Adipose tissue (tissue), 3 donors: ENCODE measurements around the gene DGAT2L6. TPM values are rescaled to one million over a fixed set of nuclear protein-coding genes. Genes with fewer than 3 reads are reported as not detected.

Experiments
- H3K27ac ChIP-seq: one replicate; pipeline ENCODE4 v1.5.1; 2013; ENCODE audit warnings: low read depth, low read length
- WGBS, 3 donors: extraction: QIAGEN DNeasy Blood & Tissue Kit; methylation state at CpG; one replicate each; pipeline ENCODE4 v1.1.7; 2013; 5-methylcytosine and 5-hydroxymethylcytosine counted together
- polyA plus RNA-seq, 3 donors: library from polyadenylated mRNA; stranded (reverse); fragments of 200-250 nt; gene quantifications; one replicate each; pipeline ENCODE4 v1.2.3, GENCODE V29; 2013
- donor health status: healthy with polysubstance abuse.
- donor health status: Bipolar disorder and iron deficiency.
- donor health status: healthy.

Gene DGAT2L6, protein sequence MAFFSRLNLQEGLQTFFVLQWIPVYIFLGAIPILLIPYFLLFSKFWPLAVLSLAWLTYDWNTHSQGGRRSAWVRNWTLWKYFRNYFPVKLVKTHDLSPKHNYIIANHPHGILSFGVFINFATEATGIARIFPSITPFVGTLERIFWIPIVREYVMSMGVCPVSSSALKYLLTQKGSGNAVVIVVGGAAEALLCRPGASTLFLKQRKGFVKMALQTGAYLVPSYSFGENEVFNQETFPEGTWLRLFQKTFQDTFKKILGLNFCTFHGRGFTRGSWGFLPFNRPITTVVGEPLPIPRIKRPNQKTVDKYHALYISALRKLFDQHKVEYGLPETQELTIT
- not detected for polyA plus RNA-seq

DNA sequence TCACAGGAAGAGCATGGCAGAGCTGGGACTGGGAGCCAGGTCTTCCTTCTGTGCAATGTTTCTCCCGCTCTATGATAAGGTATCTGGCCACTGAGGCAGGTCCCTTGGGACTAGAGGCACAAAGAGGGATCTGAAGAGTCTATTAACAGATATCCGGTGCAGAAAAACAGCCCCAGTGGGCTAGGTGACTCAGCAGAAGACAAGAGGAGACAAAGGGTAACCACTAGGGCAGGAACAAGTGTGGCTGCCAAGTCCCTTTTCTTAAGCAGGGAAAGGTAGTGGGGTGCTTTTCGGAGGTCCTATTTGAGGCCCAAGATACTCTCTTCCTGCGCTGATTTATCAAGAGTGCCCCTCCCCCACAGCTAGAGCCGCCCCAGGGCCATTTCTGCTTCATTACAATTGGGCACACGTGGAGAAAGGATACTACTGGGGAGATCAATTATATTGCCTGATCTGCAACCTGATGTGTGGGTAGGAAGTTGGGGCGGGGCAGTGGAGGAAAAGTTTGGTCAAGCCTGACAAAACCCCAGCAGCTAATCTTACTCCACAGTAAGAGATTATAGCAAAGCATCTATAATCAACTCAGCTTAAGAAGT lies at the start of gene DGAT2L6:
DGAT2L6 (plus strand) TSS at position 546 of the 596 bp plus-strand sequence. CDS start 100 bp downstream, outside the sequence.
- WGBS, 3 donors: 54 to 70% (median 57%) methylated on average over 7 of the region's 7 CpGs
- H3K27ac ChIP-seq: no peak within 1 kb of the TSS

DNA sequence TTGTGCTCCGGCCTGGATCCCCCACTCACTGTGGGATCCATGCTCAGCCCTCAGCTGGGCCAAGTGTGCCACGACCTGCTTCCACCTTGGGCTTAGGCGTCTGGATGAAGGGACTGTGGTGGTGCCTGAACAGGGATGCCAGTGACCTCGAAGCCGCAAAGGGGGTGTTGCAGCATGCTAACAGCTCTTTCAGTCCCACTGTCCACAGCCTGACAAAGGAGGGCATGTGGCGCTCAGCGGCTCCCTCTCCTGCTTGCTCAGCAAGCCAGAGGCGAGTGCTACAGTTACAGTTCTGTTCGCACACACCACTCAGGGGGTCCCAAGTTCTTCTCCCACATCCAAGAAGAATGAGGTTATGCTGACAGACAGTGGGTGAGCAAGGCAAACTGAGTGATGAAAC lies 49.2 kb upstream of the DGAT2L6 start:
- H3K27ac ChIP-seq: no peak overlapping the region
- 70 to 81% (median 70%) methylated on average over 8 to 9 of the region's 9 CpGs for WGBS, 3 donors

DNA sequence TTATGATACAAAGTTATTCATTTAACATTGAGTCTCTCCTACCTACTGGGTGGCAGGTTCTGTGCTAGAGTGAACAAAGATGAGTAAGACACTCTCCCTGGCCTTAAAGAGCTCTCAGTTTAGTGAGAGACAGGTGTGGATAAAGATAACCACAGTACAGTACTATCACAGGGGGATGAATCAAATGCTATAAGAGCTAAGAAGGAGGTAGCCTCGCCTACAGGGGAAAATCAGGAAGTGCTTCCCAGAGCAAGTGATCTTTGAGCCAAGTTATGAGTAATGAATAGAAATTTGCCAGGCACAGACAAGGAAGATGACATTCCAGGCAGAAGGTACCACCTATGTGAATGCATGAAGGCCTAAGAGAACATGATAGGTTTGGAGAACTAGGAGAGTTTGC lies 47.5 kb upstream of the DGAT2L6 start:
- WGBS, 3 donors: 35 to 45% (median 39%) methylated on average over 1 of the region's 1 CpG

DNA sequence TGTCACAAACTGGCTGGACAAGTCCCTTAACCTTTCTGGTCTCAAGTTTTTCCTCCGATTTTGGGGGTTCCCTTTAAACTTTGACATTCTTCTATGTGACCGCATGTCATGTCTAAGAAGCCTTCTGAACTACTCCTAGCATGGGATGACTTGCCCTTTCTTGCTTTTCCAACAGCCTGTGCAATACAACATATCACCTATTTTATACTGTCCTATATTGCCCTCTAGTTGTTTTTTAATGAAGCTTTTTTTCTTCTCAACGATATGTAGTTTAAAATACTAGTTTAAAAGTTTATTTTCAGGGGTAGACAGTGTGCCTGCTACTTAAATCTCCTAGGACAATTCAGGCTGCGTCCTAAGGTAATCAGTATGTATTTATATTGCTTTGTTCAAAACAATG lies 45.1 kb upstream of the DGAT2L6 start:
- whole genome bisulfite sequencing, 3 donors: 29 to 55% (median 49%) methylated on average over 4 of the region's 4 CpGs
- H3K27ac ChIP-seq: no peak overlapping the region

More for the DNA sequence above, 47.5 kb upstream of the DGAT2L6 start:
- H3K27ac ChIP-seq: no peak overlapping the region

DNA sequence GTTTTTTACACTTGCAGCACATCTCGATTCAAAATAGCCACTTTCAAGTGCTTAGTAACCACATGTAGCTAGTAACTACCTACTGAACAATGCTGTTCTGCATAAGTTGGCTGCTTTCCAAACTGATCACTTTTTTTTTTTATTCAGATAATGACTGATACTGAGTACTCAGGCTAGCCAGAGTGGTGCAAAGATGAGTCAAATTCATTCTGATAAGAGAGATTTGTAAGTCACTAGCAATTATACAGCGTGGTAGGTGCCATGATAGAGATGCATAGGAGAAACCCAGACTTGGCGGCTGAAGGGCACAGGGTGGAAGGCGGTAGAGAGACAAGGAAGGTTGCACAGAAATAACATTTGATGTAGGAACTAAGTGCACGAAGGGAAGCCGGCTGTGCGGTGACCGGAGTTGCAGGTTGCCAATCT lies 44.4 kb upstream of the DGAT2L6 start:
- H3K27ac ChIP-seq: no peak overlapping the region
- WGBS, 3 donors: 0 to 35% (median 0%) methylated on average over 8 of the region's 8 CpGs

DNA sequence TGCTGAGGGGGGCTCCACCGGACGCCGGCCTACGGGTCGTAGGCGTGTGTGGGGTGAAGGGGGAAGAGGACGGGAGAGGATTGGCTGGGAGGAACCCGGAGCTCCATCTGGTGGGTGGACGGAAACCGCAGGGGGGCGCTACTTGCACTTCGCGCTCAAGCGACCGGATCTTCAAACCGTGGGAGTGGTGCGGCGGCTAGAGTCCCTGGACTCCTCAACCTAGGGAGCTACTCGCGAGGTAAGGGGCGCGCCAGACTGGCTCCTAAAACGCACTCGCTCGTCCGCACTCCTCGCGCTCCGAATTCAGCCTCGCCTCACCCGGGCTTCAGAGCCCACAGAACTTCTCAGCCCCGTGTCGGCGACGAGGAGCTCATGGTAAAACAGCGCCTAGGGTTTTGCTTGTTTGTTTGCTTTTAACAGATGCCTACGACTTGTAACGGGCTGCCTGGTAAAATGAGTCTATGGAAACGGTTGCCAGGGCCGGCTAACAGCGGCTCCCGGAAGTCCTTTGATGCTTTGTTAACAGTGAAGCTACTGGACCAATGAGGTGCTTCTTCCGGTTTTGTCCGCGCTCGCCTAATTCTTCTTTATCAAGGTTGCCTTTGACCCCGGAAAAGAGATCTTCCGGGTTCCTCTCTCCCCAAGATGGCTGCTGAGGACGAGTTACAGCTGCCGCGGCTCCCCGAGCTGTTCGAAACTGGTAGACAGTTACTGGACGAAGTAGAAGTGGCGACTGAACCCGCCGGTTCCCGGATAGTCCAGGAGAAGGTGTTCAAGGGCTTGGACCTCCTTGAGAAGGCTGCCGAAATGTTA lies 43.8 kb upstream of the DGAT2L6 start, which contains the start of gene IGBP1:
IGBP1 (plus strand) TSS at position 145 of the 813 bp plus-strand sequence; CDS start at position 646, 501 bp downstream.
- no peak within 1 kb of the TSS for H3K27ac ChIP-seq
- WGBS, 3 donors: 0 to 29% (median 1%) methylated on average over 57 to 59 of the region's 59 CpGs

DNA sequence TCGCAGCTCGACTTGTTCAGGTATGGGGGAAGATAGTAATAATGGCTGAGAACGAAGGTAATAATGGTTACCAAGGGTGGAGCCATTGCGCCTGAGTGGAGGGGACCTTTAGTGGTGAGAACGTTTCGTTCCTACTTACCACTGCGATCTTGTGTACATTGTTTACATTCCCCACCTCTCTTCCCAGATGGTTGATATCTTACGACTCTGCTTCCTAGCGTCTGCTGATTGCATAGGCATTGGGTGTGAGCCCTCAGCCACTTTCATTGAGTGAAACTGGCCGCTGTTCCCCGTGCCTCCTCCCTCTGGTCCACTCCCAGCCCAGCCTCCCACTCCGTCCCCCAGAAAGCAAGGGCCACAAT lies 43.2 kb upstream of the DGAT2L6 start:
- 3 to 32% (median 8%) methylated on average over 6 to 12 of the region's 12 CpGs for WGBS, 3 donors
- no peak overlapping the region for H3K27ac ChIP-seq

DNA sequence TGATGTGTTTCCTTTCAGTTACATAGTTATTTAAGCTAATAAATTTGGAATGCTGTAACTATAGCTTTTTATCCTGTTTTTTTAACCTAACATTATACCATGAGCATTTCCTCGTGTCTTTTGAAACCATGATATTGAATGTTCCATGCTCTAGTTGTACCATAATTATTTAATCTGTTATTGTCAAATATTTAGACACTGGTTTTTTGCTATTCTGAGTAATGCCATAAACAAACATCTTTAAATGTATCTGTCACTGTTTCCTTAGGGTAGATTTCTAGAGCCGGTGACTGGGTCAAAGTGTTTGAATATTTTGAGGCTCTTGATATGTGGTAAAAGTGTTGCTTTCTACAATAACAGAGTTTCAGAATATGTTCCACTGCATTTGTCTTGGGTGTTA lies 38.7 kb upstream of the DGAT2L6 start:
- no peak overlapping the region for H3K27ac ChIP-seq
- WGBS, 3 donors: 85 to 94% (median 89%) methylated on average over 2 of the region's 2 CpGs

DNA sequence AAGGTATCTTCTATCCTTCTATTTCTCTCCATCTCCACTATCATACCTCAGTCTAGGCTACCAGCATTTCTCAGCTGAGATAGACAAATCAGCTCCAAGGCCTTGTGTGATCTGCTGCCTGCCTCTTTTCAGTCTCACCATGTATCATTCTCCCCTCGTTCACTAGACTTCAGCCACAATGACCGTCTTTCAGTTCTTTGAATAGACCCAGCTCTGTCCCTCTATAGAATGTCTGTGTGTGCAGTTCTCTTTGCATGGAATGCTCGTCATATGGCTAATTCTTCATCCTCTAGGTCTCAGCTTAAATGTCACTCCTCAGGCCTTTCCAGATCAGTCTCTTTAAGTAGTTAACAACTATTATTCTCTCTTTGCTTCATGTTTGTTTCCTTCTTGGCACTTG lies 37.5 kb upstream of the DGAT2L6 start:
- no peak overlapping the region for H3K27ac ChIP-seq
- WGBS, 3 donors: 72 to 92% (median 87%) methylated on average over 3 of the region's 3 CpGs

DNA sequence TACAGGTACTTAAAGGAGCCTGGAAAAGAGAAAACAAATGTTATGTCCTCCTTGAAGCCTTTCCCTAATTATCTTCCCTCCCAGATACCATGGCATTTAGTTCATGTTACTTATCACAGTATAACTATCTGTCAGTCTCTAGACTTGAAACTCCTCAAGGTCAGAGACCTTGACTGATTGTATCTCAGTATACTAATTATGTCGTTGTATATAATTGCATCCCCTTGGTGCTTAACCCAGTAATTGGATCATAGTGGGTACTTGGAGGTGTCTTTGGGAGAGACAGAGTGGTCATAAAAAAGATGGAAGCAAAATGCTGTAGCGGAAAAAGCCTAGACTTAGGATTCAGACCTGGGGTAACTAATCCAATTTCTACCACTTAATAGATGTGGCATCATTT lies 35.9 kb upstream of the DGAT2L6 start:
- 75 to 93% (median 79%) methylated on average over 2 of the region's 2 CpGs for WGBS, 3 donors
- H3K27ac ChIP-seq: no peak overlapping the region

DNA sequence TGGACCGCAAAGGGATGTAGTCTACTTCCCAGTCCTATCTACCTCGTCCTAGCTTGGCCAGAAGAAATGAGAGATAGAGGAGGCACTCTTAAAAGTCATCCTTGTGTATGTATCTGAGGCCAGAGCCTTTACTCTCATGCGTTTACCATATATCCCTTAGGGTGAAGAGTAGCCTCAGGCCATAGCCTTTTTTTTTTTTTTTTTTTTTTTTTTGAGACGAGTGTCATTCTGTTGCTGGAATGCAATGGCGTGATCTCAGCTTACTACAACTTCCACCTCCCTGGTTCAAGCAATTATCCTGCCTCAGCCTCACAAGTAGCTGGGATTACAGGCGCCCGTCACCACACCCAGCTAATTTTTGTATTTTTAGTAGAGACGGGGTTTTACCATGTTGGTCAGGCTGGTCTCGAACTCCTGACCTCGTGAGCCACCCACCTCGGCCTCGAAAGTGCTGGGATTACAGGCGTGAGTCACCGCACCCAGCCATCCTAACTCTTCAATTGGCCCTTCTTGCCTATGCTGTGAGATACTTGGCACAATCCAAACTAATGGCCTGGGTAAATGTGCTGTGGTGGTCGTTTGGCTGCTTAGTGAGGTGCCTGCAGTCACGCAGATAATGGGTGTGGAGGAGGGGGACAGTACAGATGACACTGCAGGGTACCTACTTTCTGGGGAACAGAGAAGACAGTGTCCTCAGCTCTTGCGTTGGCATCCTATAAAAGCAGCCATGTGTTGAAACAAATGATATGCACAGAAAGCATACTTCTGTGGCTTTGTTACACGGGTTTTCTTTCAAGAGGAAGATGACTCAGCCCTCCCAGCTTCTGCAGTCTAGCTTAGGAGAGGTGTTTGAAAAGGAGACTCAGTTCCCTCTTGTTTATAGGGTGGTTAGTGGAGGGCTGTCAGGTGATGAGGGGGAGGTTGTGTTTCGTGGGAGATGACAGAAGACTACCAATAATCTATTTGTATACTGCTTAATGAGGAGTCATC lies 10.4 kb upstream of the DGAT2L6 start:
- WGBS, 3 donors: 80 to 92% (median 86%) methylated on average over 18 to 19 of the region's 19 CpGs
- no peak overlapping the region for H3K27ac ChIP-seq

DNA sequence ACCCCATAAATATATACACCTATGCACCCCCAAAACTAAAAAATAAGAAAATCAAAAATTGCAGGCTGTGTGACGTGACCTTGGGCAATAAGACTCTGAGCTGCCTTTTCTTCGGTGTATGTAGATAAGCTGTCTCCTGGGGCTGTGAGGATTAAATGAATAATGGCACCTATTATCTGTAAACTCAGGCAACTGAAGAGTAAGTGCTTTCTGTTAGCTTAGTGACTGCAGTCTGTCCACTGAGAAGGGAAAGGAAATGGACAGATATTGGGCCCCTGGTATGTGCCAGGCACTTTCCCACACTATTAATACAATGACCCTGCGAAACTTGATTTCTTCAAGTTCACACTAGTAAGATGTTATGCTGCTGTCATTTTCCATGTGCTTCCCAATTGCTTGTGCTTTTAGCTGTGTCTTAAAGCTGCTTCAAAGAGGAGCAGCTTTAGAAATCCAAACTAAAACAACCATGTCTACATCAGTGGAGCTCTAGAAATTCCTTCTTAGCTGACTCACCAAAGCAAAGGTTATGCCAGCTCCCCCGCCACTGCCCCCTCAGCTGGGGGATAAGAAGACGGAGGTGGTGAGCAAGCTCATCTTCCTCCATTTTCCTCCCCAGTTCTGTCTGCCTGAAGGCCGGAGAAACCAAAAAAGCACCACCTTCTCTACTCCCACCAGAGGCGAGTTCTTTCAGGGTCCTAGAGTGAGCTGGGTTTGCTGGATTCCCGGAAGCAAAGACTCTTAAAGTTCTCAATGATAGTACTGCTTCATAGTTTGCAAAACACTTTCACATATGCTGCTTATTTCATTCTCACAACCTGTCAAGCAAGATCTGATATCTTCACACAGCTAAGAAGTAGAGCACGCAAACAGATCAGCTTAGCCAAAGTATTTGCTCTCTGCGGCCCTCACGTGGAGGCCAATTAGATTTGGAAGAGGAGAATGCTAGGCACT lies 8.8 kb upstream of the DGAT2L6 start:
- H3K27ac ChIP-seq: no peak overlapping the region
- WGBS, 3 donors: 37 to 58% (median 52%) methylated on average over 11 of the region's 11 CpGs

DNA sequence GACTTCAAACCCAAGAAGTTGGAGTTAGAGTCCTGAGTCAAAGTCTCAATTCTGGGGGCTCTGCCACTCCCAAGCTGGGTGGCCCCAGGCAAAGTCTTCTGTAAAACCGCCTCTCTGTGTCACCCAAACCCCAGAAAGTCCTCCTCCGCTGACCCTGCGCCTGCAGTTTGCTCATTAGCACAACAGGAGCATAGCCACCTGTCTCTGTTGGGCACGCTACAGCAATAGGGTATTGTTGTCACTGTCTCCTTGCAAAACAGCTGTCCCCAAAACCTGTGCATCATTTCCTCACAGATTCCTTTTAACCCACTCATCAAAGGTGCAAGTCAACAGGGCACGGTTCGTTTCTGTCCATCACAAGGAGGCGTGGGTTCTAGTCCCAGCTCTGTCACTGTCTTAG lies 8.0 kb upstream of the DGAT2L6 start:
- 69 to 97% (median 90%) methylated on average over 6 to 7 of the region's 7 CpGs for WGBS, 3 donors

DNA sequence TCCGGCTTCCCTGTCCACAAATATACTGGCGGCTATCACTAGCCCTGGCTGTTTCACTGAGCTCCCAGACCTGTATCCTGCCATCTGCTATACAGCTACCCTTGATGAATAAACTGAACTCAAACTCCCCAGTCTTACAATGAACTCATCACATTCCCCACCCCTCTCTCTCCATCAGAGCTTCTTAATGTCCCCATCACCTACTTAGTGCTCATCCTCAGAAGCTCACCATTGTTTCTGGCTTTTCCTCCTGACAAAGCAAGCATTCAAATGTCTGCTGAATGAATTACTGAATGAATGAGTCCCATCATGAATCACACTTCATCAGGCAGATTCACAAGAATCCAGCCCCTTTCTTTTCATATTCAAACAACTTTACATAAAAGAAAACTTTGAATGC lies 5.7 kb upstream of the DGAT2L6 start:
- no peak overlapping the region for H3K27ac ChIP-seq
- WGBS, 3 donors: 51 to 80% (median 68%) methylated on average over 2 of the region's 2 CpGs

More for the DNA sequence above, 8.0 kb upstream of the DGAT2L6 start:
- no peak overlapping the region for H3K27ac ChIP-seq

DNA sequence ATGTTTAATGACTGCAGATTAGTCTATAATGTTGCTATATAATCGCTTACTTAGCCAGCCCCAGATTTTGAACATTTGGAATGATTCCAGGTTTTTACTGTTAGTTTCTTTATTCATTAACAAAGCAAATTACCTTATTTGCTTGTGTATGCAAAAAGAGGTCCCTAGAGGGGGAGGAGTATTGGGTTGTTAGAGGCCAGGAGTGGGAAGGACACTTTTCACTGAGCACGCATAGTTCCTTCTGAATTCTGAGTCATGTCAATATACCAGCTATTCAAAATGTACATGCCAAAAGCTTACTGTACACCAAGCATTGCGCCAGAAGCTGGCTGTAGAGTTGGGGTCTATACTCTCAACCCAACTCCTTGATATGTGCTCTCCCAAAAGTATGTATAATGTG lies 5.1 kb upstream of the DGAT2L6 start:
- 81 to 91% (median 89%) methylated on average over 3 of the region's 3 CpGs for WGBS, 3 donors
- H3K27ac ChIP-seq: no peak overlapping the region

DNA sequence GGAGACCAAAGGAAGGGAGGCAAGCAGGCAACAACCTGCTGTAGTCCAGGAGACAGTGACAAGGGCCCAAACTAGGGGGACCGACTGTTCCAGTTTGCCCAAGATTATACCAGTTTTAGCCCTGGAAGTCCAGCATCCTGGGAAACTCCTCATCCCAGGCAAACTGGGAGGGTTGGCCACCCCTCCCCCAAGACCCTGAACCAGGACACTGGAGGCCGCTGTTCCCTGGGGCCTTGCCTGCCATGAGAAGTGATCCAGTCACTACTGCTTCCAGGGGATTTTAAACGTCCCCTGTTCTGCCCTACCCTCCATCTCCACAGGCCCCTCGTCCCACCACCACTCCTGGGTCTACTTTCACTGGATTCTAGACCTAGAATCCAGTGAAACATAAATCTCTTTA lies 4.3 kb upstream of the DGAT2L6 start:
- 63 to 77% (median 66%) methylated on average over 4 of the region's 4 CpGs for WGBS, 3 donors
- no peak overlapping the region for H3K27ac ChIP-seq

DNA sequence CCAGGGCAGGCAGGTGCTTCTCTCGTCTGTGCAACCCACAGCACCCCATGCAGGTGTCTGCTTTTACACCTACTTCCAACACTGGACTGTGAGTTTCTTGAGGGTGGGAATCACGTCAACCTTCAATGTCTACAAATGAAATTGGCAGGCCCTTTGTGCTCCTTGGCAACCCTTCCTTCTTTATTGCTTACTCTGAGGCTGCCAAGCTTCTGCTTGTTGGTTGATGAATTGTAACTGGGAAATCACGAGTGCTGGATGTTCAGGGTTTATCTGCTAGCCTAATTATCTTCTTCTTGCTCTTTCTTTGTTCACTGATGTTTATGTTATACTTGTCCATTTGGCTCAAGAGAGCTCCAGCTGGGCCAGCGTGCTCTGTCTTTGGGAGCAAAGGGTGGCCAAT lies 2.5 kb upstream of the DGAT2L6 start:
- H3K27ac ChIP-seq: no peak overlapping the region
- WGBS, 3 donors: 59 to 71% (median 62%) methylated on average over 4 of the region's 4 CpGs
